NB4 (cell line): Measurements from ENCODE around the gene TRO.

Source experiments
- CTCF ChIP-seq: IDR thresholded peaks from one replicate; pipeline ENCODE4 v1.5.1; 2012; ENCODE audit warnings: low read depth, low read length
- MAX ChIP-seq: IDR thresholded peaks from 2 replicates; pipeline ENCODE4 v1.6.1; 2011; ENCODE audit warnings: low read depth, low read length
- MYC ChIP-seq: IDR thresholded peaks from 2 replicates; pipeline ENCODE4 v1.6.1; 2011; ENCODE audit warnings: low read depth, low read length
- POLR2A ChIP-seq: IDR thresholded peaks from 2 replicates; pipeline ENCODE4 v1.6.1; 2011; ENCODE audit warnings: mild to moderate bottlenecking; ENCODE audit not compliant: insufficient read length; ENCODE audit errors: extremely low read depth

- TF ChIP-seq POLR2A (no peak), CTCF (no peak), MAX (no peak), MYC (no peak)
These were observed 12.7 kb downstream of the TRO start for GRCh38 chrX:54933150-54933826.
